ENCODE data around the gene USP33.

DNA sequence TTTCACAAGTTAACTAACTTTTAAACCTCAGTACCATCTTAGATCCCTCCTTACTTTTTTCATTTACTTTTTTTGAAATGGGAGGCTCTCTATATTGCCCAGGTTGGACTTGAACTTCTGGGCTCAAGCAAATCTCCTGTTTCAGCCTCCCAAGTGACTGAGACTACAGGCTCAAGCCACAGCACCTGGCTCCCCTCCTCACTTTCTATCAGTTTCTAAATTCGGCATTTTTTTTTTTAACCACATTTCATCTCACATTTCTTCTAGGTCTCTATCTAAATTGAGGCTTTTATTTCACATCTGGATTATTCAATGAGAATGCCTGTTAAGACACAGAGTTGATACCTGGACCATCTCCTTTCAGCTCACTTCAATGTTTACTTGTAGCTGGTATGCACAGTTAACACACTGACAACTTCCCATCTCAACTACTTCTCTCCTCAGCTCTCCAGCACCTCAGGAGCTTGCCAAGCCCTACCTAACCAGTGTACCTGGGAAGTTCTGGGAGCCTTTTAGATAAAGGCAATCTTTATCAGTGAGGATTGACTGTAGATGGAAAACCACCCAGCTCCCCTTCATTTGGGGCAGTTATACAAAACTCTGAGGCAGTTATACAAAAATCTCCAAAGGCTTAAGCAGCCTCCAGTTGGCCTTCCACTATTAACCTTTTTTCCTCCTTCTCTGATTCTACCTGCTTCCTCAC lies 3.4 kb downstream of the USP33 start:
- TF ChIP-seq ZNF302 (CRISPR knock-in tag; IDR thresholded peaks at IDR 0.05): no peak
- no peak for TF ChIP-seq RARB (CRISPR knock-in tag; IDR thresholded peaks at IDR 0.05)
- TF ChIP-seq MAFK (IDR thresholded peaks at IDR 0.05; ENCODE audit: partially characterized antibody): no peak
- no peak for TF ChIP-seq POLR2AphosphoS2 (conservative IDR thresholded peaks at IDR 0.05; ENCODE audit: low read length)
- no peak for TF ChIP-seq CTCF (IDR thresholded peaks at IDR 0.05)
- no peak for TF ChIP-seq MYC (IDR thresholded peaks at IDR 0.05; ENCODE audit: borderline replicate concordance, low read length)
- TF ChIP-seq POLR2A (IDR thresholded peaks at IDR 0.05; ENCODE audit: low read length): no peak
- no peak for TF ChIP-seq EP300 (IDR thresholded peaks at IDR 0.05)
- TF ChIP-seq JUN (IDR thresholded peaks at IDR 0.05): no peak
- no peak for TF ChIP-seq CEBPB (IDR thresholded peaks at IDR 0.05)
